Activated T-cell treated with anti-CD3 and anti-CD28 coated beads, Interleukin-2, amount 50 U/mL, for 72 hours (primary cell): ENCODE measurements around the gene DPP4. TPM values are rescaled to one million over a fixed set of nuclear protein-coding genes. Genes with fewer than 3 reads are reported as not detected.
A peak's percentile ranks its signal among the peaks of the same experiment; 100 is the strongest.
"Not testable (repeated sequence)": the region's sequence is repeated elsewhere in the genome, so short reads cannot be mapped to it uniquely, and the experiment has no call there.

Source experiments
- ATAC-seq, 2 donors: fragments of 150-1000 bp; cut with Tn5 transposase; replicated peaks in 1 of 2; 2 replicates each; pipeline ENCODE4 v1.10.0; 2021; ENCODE audit warnings: moderate library complexity in 2 of 2, mild to moderate bottlenecking in 1 of 2
- DNase-seq, 2 donors: peaks; one replicate each; pipeline ENCODE4 v3.0.0; 2021 to 2022; ENCODE audit warnings: mixed read lengths in 1 of 2
- H3K27ac Mint-ChIP-seq: one replicate; pipeline ENCODE4 v1.8.0; 2022; ENCODE audit warnings: mild to moderate bottlenecking, moderate library complexity, mixed read lengths
- H3K27me3 Mint-ChIP-seq: one replicate; pipeline ENCODE4 v1.8.0; 2022; ENCODE audit warnings: low read depth, mixed read lengths
- H3K36me3 Mint-ChIP-seq, 2 donors: one replicate each; pipeline ENCODE4 v1.8.0; 2022; ENCODE audit warnings: mixed read lengths in 2 of 2, mild to moderate bottlenecking in 1 of 2; ENCODE audit not compliant: insufficient read depth in 2 of 2
- H3K4me1 Mint-ChIP-seq: one replicate; pipeline ENCODE4 v1.8.0; 2022; ENCODE audit warnings: low read depth, mixed read lengths
- H3K4me3 Mint-ChIP-seq, 2 donors: one replicate each; pipeline ENCODE4 v1.8.0; 2022; ENCODE audit warnings: mild to moderate bottlenecking in 2 of 2, mixed read lengths in 2 of 2, moderate library complexity in 2 of 2
- H3K9me3 Mint-ChIP-seq, 2 donors: one replicate each; pipeline ENCODE4 v1.8.0; 2022; ENCODE audit warnings: mixed read lengths in 2 of 2
- total RNA-seq, 2 donors: library from RNA; stranded (reverse); gene quantifications; one replicate each; pipeline ENCODE4 v1.2.3, GENCODE V29; 2022

DPP4 gene
- total RNA-seq, 2 donors from 2014 or later, result 37.6 to 52.9 TPM

- H3K27ac Mint-ChIP-seq, result peak overlapping the region; percentile 85
- no peak for ATAC-seq
- H3K36me3 Mint-ChIP-seq, result no peaks in the 10 kb centered on the region
- no peaks in the 10 kb centered on the region for H3K27me3 Mint-ChIP-seq
- peaks cover 59% of the 10 kb centered on the region for H3K4me1 Mint-ChIP-seq
- peak overlapping the region in 1 of 2 donors; percentile 25 for H3K4me3 Mint-ChIP-seq
- DNase-seq, result no peak
- no peaks in the 10 kb centered on the region for H3K9me3 Mint-ChIP-seq
These were observed 93.0 kb downstream of the DPP4 start for GRCh38 chr2:161980976-161981375.

DNA sequence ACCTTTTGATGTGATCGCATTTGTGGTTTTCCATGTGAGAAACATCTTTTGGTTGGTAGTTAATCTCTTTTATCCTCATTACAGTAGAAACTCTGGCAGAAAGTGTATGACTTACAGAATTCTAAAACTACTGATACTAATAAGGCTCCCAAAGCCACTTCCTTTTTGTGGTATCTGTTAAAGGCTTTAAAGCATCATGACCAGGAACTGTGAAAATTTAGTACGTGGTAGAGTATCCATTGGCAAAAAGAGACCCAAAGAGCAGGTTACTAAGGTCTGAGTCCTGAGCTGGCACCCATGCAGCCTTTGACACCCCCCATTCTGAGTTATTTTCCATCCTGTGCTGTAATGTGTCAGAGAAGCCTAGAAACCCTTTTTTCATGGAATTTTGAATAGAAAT is 94.5 kb downstream of the DPP4 start:
- ATAC-seq (peak in 1 of 2 donors; percentile 21), DNase-seq (no peak)
- Mint-ChIP-seq H3K27me3 (no peaks in the 10 kb centered on the region), H3K4me1 (peaks cover 71% of the 10 kb centered on the region), H3K27ac (peak overlapping the region; percentile 57), H3K9me3 (no peaks in the 10 kb centered on the region), H3K36me3 (peaks cover 1 to 4% of the 10 kb centered on the region in 2 donors), H3K4me3 (peak overlapping the region in 1 of 2 donors; percentile 47)

GRCh38 chr2:161977926-161978325 is 96.1 kb downstream of the DPP4 start:
- not testable (repeated sequence) for ATAC-seq, H3K27me3 Mint-ChIP-seq, H3K9me3 Mint-ChIP-seq, DNase-seq, H3K36me3 Mint-ChIP-seq, H3K27ac Mint-ChIP-seq
- peak overlapping the region in 1 of 2 donors; percentile 21 for H3K4me3 Mint-ChIP-seq
- H3K4me1 Mint-ChIP-seq, result peaks cover 75% of the 10 kb centered on the region

DNA sequence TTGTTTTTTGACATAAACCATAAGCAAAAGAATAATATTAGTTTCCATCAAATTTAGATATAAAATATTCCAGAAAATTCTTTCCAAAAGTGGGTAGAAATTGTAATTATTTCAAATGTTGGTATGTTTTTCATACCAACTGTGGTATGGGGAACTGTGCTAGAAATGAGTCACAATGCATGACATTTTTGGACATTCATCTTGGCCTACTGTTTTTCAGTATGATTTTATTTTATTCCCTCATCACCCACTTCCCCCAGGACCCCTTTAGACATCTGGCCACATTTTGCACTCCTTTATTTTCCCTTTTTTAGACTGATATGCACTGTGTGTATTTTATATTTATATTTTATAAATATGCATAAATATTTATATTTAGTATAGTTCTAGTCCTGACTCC is 97.1 kb downstream of the DPP4 start:
- Mint-ChIP-seq H3K36me3 (peaks cover 2 to 4% of the 10 kb centered on the region in 2 donors), H3K4me1 (peaks cover 75% of the 10 kb centered on the region), H3K27me3 (no peaks in the 10 kb centered on the region), H3K9me3 (no peaks in the 10 kb centered on the region), H3K4me3 (no peak overlapping the region), H3K27ac (no peak overlapping the region)
- peak; percentile 22 to 55 for ATAC-seq
- no peak for DNase-seq

DNA sequence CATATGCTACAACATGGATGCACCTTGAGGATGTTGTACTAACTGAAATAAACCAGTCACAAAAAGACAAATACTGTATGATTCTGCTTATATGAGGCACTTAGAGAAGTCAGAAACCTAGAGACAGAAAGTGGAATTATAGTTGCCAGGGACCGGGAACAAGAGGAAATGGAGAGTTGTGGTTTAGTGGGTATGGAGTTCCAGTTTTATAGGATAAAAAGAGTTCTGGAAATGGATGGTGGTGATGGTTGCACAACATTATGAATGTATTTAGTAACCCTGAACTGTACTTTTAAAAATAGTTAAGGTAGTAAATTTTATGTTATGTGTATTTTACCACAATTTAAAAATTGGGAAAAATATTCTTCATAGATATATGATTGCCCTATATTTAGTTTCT is 97.7 kb downstream of the DPP4 start:
- H3K27ac Mint-ChIP-seq, result no peak overlapping the region
- ATAC-seq (no peak), DNase-seq (no peak)
- H3K4me1 Mint-ChIP-seq, result peaks cover 70% of the 10 kb centered on the region
- no peak overlapping the region for H3K4me3 Mint-ChIP-seq
- peaks cover 2 to 4% of the 10 kb centered on the region in 2 donors for H3K36me3 Mint-ChIP-seq
- no peaks in the 10 kb centered on the region for H3K27me3 Mint-ChIP-seq
- H3K9me3 Mint-ChIP-seq, result no peaks in the 10 kb centered on the region

- DNase-seq (no peak), ATAC-seq (no peak)
- Mint-ChIP-seq H3K27ac (peak overlapping the region; percentile 36), H3K9me3 (no peaks in the 10 kb centered on the region), H3K4me1 (peaks cover 65% of the 10 kb centered on the region), H3K36me3 (peaks cover 4 to 5% of the 10 kb centered on the region in 2 donors), H3K4me3 (peak overlapping the region; percentile 11 to 13), H3K27me3 (peaks cover 3% of the 10 kb centered on the region)
These were observed 98.2 kb downstream of the DPP4 start for GRCh38 chr2:161975813-161976160.

DNA sequence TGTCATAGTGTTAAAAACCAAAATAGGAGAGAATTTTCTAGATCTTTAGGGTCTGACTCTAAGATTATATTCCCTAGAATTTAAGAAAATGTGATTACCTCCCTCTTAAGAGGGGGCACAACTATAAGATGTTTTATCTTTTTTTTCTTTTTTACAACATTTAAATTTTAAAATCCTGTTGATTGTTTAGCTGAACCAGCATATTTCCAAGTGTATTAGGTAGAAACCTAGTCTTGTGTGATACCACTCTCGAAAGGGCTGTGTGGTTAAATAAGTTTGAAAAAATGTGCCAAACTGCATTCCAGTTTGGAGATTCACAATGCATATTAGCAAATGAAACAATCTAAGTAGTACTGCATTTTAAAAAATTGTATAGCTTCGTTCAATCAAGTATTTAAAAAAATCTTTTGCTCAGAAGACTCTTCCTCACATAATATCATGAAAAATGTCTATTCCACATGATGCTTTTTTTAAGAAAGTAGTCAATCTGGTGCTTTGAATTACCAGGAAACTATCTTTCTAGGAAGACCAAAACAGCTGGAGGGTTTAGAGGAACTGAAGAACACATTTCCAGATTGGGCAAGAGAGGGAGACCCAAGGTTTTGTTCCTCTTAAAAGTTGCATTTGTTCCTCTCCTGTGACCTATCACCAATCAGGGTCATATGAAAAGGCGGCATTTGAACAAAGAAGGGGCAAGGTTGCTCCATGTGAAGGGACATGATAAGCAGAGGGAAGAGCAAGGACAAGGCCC is 98.8 kb downstream of the DPP4 start:
- H3K4me3 Mint-ChIP-seq, result peak overlapping the region; percentile 13 to 39
- H3K9me3 Mint-ChIP-seq, result no peaks in the 10 kb centered on the region
- peaks cover 60% of the 10 kb centered on the region for H3K4me1 Mint-ChIP-seq
- peak overlapping the region; percentile 78 for H3K27ac Mint-ChIP-seq
- H3K27me3 Mint-ChIP-seq, result peaks cover 7% of the 10 kb centered on the region
- H3K36me3 Mint-ChIP-seq, result peaks cover 4 to 6% of the 10 kb centered on the region in 2 donors
- no peak for DNase-seq
- no peak for ATAC-seq

GRCh38 chr2:161974461-161974860 is 99.6 kb downstream of the DPP4 start:
- ATAC-seq (no peak), DNase-seq (no peak)
- H3K36me3 Mint-ChIP-seq, result peaks cover 4 to 6% of the 10 kb centered on the region in 2 donors
- peak overlapping the region in 1 of 2 donors; percentile 39 for H3K4me3 Mint-ChIP-seq
- H3K27me3 Mint-ChIP-seq, result peaks cover 7% of the 10 kb centered on the region
- no peaks in the 10 kb centered on the region for H3K9me3 Mint-ChIP-seq
- H3K4me1 Mint-ChIP-seq, result peaks cover 55% of the 10 kb centered on the region
- H3K27ac Mint-ChIP-seq, result peak overlapping the region; percentile 78

DNA sequence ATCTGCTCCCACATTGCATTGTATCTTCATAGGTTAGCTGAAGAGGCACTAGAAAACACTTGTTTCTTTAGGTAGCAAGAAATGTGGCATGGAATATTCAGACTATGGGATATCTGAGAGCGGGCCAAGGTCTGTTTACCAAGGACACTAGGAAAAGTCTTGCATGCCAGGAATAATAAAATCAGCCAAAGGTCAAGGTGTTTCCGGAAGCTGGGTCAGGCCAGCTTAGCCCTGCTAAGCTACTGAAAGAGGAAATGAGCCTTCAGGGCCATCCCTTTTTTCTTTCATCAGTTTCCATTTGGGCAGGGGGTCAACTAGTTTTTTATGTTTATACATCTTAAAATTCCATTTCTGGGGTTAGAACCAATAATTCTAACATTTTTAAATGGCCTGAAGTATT is 101.1 kb downstream of the DPP4 start:
- Mint-ChIP-seq H3K27ac (no peak overlapping the region), H3K4me3 (no peak overlapping the region), H3K9me3 (no peaks in the 10 kb centered on the region), H3K4me1 (peaks cover 51% of the 10 kb centered on the region), H3K36me3 (peaks cover 4 to 6% of the 10 kb centered on the region in 2 donors), H3K27me3 (peaks cover 7% of the 10 kb centered on the region)
- no peak for DNase-seq
- no peak for ATAC-seq

DNA sequence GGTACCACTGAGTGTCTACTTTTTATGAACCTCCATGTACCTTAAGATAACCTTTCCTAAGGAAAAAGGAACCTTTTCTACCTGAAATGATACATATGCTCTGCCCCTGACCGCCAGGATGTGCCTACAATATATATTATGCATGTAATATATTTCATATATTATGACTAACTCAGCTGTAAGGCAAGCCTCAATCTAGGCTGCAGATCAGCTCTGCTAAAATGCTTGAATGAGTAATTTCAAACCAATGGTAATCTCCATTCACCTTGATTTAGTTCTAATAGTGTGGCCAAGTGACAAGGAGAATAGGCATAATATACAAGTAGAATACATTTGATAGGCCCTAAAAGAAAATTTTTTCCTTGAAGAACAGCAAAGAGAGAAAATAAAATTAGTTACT is 101.8 kb downstream of the DPP4 start:
- peak; percentile 47 to 52 for ATAC-seq
- no peaks in the 10 kb centered on the region for H3K9me3 Mint-ChIP-seq
- H3K27me3 Mint-ChIP-seq, result peaks cover 7% of the 10 kb centered on the region
- H3K27ac Mint-ChIP-seq, result no peak overlapping the region
- H3K4me3 Mint-ChIP-seq, result peak overlapping the region in 1 of 2 donors; percentile 18
- DNase-seq, result no peak
- peaks cover 45% of the 10 kb centered on the region for H3K4me1 Mint-ChIP-seq
- H3K36me3 Mint-ChIP-seq, result peaks cover 4 to 6% of the 10 kb centered on the region in 2 donors

DNA sequence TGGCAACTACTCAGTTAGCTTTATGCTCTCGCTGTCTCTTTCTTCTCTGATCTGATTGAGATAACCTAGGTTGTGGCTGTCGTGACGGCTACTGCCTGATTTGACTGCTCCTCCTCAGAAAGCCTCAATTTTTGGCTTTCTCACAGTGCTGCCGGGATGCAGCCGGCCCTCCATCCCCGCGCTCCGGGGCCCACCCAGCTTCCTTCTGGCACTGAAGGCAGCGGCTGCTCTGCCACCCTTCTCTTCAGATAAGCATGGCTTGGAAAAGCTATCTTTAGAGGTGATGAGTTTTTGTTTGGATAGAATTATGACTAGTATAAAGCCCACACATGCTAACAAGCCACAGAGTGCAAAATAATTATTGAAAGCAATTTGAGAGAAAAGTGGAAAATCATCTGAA is 102.5 kb downstream of the DPP4 start:
- peaks cover 38% of the 10 kb centered on the region for H3K4me1 Mint-ChIP-seq
- no peak for ATAC-seq
- peaks cover 7% of the 10 kb centered on the region for H3K27me3 Mint-ChIP-seq
- H3K4me3 Mint-ChIP-seq, result no peak overlapping the region
- no peaks in the 10 kb centered on the region for H3K9me3 Mint-ChIP-seq
- no peak for DNase-seq
- no peak overlapping the region for H3K27ac Mint-ChIP-seq
- H3K36me3 Mint-ChIP-seq, result peaks cover 4 to 6% of the 10 kb centered on the region in 2 donors

GRCh38 chr2:161969159-161969558 is 104.9 kb downstream of the DPP4 start:
- DNase-seq, result no peak
- H3K4me1 Mint-ChIP-seq, result peaks cover 36% of the 10 kb centered on the region
- no peak overlapping the region for H3K27ac Mint-ChIP-seq
- peaks cover 7% of the 10 kb centered on the region for H3K27me3 Mint-ChIP-seq
- peaks cover 0 to 5% of the 10 kb centered on the region in 2 donors for H3K36me3 Mint-ChIP-seq
- ATAC-seq, result no peak
- no peaks in the 10 kb centered on the region for H3K9me3 Mint-ChIP-seq
- no peak overlapping the region for H3K4me3 Mint-ChIP-seq

GRCh38 chr2:161965994-161966393 is 108.0 kb downstream of the DPP4 start:
- H3K36me3 Mint-ChIP-seq, result peaks cover 0 to 3% of the 10 kb centered on the region in 2 donors
- H3K4me3 Mint-ChIP-seq, result peak overlapping the region in 1 of 2 donors; percentile 41
- no peaks in the 10 kb centered on the region for H3K9me3 Mint-ChIP-seq
- H3K4me1 Mint-ChIP-seq, result peaks cover 28% of the 10 kb centered on the region
- DNase-seq (no peak), ATAC-seq (peak; percentile 82 to 85)
- peak overlapping the region; percentile 86 for H3K27ac Mint-ChIP-seq
- H3K27me3 Mint-ChIP-seq, result peaks cover 6% of the 10 kb centered on the region

DNA sequence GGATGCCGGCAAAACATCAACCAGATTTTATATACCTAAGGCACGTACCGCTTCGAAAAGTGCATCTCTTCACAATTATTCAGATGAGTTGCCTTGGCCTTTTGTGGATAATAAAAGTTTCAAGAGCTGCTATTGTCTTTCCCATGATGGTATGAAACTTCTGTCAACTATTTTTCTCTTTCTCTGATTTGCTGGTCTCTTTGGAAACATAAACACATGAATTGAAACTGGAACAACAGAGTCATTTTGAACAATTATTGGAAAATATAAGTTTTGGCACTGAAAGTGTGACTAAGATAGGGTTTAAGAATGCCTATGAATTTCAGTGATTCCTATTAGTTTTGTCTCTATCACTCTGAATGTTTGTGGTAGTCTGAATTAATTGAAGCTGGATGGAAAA is 109.9 kb downstream of the DPP4 start:
- no peak for DNase-seq
- Mint-ChIP-seq H3K9me3 (no peaks in the 10 kb centered on the region), H3K27me3 (no peaks in the 10 kb centered on the region), H3K27ac (peak overlapping the region; percentile 85), H3K4me3 (peak overlapping the region in 1 of 2 donors; percentile 55), H3K4me1 (peaks cover 34% of the 10 kb centered on the region), H3K36me3 (peaks cover 1 to 4% of the 10 kb centered on the region in 2 donors)
- ATAC-seq, result peak; percentile 71 to 72
